ENCODE data around the gene SLC25A38. TPM values are rescaled to one million over a fixed set of nuclear protein-coding genes. Genes with fewer than 3 reads are reported as not detected.

Gene SLC25A38
- total and polyA plus RNA-seq, 9 of the 15 experiments (the other 6 are each of a cell fraction or from before 2014, with no cell fraction given) = 13.5 to 51.1 (median 30.6) TPM

DNA sequence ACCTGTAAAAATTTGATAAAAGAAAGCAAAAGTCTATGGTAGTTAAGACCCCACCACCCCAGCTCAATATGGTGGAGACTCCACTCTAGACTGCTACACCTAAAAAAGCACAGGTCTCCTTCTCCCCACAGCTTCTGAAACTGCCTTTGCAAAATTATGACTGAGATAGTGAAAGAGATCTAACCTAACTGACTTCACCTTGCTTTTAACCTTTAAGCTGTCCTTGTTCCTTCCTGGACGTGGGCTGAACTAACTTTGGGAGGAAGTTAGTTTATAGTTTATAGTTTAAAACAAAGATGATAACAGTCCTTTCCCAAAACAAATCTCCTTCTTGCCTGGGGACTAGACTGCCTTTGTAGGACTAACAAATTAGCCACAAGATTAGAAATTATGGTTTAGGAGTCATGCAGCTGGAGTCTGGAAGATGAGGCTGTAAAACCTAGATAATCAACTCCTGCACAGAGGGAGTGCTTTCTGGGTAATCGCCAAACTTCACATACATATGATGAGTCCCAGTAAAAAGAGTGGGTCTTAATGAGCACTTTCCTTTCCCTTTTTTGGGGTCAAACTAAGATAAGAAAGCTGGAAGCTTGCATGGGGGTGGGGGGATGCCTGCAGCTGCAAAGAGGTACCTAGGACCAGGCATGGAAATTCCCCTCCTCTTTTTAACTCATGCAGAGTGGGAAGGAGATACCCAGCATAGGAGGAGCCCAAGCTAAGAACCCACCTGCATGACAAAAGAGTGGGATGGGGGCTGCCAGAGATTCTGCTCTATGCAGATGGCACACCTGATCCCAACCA, 36.2 kb upstream of the SLC25A38 start (continued):
- TF ChIP-seq, protein P1, sequence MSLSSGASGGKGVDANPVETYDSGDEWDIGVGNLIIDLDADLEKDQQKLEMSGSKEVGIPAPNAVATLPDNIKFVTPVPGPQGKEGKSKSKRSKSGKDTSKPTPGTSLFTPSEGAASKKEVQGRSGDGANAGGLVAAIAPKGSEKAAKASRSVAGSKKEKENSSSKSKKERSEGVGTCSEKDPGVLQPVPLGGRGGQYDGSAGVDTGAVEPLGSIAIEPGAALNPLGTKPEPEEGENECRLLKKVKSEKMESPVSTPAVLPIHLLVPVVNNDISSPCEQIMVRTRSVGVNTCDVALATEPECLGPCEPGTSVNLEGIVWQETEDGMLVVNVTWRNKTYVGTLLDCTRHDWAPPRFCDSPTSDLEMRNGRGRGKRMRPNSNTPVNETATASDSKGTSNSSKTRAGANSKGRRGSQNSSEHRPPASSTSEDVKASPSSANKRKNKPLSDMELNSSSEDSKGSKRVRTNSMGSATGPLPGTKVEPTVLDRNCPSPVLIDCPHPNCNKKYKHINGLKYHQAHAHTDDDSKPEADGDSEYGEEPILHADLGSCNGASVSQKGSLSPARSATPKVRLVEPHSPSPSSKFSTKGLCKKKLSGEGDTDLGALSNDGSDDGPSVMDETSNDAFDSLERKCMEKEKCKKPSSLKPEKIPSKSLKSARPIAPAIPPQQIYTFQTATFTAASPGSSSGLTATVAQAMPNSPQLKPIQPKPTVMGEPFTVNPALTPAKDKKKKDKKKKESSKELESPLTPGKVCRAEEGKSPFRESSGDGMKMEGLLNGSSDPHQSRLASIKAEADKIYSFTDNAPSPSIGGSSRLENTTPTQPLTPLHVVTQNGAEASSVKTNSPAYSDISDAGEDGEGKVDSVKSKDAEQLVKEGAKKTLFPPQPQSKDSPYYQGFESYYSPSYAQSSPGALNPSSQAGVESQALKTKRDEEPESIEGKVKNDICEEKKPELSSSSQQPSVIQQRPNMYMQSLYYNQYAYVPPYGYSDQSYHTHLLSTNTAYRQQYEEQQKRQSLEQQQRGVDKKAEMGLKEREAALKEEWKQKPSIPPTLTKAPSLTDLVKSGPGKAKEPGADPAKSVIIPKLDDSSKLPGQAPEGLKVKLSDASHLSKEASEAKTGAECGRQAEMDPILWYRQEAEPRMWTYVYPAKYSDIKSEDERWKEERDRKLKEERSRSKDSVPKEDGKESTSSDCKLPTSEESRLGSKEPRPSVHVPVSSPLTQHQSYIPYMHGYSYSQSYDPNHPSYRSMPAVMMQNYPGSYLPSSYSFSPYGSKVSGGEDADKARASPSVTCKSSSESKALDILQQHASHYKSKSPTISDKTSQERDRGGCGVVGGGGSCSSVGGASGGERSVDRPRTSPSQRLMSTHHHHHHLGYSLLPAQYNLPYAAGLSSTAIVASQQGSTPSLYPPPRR (CRISPR knock-in tag; IDR thresholded peaks at IDR 0.05; ENCODE audit: borderline replicate concordance) = no peak
- TF ChIP-seq CREB1 (IDR thresholded peaks at IDR 0.05) = no peak
- no peak for TF ChIP-seq CREB1 (CRISPR knock-in tag; IDR thresholded peaks at IDR 0.05)
- TF ChIP-seq, protein P2, sequence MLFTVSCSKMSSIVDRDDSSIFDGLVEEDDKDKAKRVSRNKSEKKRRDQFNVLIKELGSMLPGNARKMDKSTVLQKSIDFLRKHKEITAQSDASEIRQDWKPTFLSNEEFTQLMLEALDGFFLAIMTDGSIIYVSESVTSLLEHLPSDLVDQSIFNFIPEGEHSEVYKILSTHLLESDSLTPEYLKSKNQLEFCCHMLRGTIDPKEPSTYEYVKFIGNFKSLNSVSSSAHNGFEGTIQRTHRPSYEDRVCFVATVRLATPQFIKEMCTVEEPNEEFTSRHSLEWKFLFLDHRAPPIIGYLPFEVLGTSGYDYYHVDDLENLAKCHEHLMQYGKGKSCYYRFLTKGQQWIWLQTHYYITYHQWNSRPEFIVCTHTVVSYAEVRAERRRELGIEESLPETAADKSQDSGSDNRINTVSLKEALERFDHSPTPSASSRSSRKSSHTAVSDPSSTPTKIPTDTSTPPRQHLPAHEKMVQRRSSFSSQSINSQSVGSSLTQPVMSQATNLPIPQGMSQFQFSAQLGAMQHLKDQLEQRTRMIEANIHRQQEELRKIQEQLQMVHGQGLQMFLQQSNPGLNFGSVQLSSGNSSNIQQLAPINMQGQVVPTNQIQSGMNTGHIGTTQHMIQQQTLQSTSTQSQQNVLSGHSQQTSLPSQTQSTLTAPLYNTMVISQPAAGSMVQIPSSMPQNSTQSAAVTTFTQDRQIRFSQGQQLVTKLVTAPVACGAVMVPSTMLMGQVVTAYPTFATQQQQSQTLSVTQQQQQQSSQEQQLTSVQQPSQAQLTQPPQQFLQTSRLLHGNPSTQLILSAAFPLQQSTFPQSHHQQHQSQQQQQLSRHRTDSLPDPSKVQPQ (CRISPR knock-in tag; IDR thresholded peaks at IDR 0.05; ENCODE audit: borderline replicate concordance) = no peak
- no peak for TF ChIP-seq ZNF76 (CRISPR knock-in tag; IDR thresholded peaks at IDR 0.05; ENCODE audit: borderline replicate concordance)
- TF ChIP-seq, protein P3, sequence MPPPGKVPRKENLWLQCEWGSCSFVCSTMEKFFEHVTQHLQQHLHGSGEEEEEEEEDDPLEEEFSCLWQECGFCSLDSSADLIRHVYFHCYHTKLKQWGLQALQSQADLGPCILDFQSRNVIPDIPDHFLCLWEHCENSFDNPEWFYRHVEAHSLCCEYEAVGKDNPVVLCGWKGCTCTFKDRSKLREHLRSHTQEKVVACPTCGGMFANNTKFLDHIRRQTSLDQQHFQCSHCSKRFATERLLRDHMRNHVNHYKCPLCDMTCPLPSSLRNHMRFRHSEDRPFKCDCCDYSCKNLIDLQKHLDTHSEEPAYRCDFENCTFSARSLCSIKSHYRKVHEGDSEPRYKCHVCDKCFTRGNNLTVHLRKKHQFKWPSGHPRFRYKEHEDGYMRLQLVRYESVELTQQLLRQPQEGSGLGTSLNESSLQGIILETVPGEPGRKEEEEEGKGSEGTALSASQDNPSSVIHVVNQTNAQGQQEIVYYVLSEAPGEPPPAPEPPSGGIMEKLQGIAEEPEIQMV (tag; conservative IDR thresholded peaks at IDR 0.05; ENCODE audit: low read depth) = no peak
- TF ChIP-seq CAMTA2 (CRISPR knock-in tag; conservative IDR thresholded peaks at IDR 0.05) = no peak
- TF ChIP-seq FIP1L1 (IDR thresholded peaks at IDR 0.05; ENCODE audit: low read depth, low read length, poor library complexity, severe bottlenecking) = no peak
- no peak for TF ChIP-seq NCOA1 (IDR thresholded peaks at IDR 0.05; ENCODE audit: low read depth)
- no peak for TF ChIP-seq ZNF586 (CRISPR knock-in tag; conservative IDR thresholded peaks at IDR 0.05)
- no peak for TF ChIP-seq ZNF12 (CRISPR knock-in tag; IDR thresholded peaks at IDR 0.05)
- peak; percentile 81 for TF ChIP-seq TAL1 (IDR thresholded peaks at IDR 0.05)
- no peak for TF ChIP-seq ZNF133 (CRISPR knock-in tag; IDR thresholded peaks at IDR 0.05)
- TF ChIP-seq FOXP1 (CRISPR knock-in tag; IDR thresholded peaks at IDR 0.05) = no peak
- no peak for TF ChIP-seq GTF2F1 (IDR thresholded peaks at IDR 0.05; ENCODE audit: low read depth, low read length)
- peak; percentile 48; the same call in 1 of the 2 replicates for TF ChIP-seq CTBP1 (IDR thresholded peaks at IDR 0.05; ENCODE audit: borderline replicate concordance)
- TF ChIP-seq NRF1 (conservative IDR thresholded peaks at IDR 0.05 in 1 of 2, IDR thresholded peaks at IDR 0.05 in 1 of 2) = peak in 1 of 2 experiments; percentile 11; a peak in 1 of 4 replicates
- no peak for TF ChIP-seq KLF10 (CRISPR knock-in tag; IDR thresholded peaks at IDR 0.05)
- TF ChIP-seq PHF21A (IDR thresholded peaks at IDR 0.05; ENCODE audit: borderline replicate concordance, low read depth) = no peak
- no peak for TF ChIP-seq GTF2E2 (tag; IDR thresholded peaks at IDR 0.05)

All from K562 (cell line).